ENCODE results near the gene SLF2.
A peak's percentile ranks its signal among the peaks of the same experiment; 100 is the strongest.

SLF2 gene

GRCh38 chr10:100982916-100983830 is 70.4 kb downstream of the SLF2 start:
- no peak for DNase-seq

- no peak for DNase-seq
Measured at GRCh38 chr10:100983868-100984671, 71.3 kb downstream of the SLF2 start.

GRCh38 chr10:100984672-100985177 is 72.0 kb downstream of the SLF2 start:
- no peak for DNase-seq

GRCh38 chr10:100985336-100985735 is 72.6 kb downstream of the SLF2 start:
- DNase-seq = no peak

- no peak for DNase-seq
Measured at GRCh38 chr10:100986623-100986951, 73.8 kb downstream of the SLF2 start.

- peak in 1 of 2 experiments; percentile 65 for DNase-seq
Measured at GRCh38 chr10:100986952-100987684, 74.4 kb downstream of the SLF2 start, which contains the start of the genes MRPL43 and TWNK. MRPL43 (minus strand) TSS chr10:100987497; CDS start chr10:100987443, 54 bp downstream. TWNK (plus strand) TSS chr10:100987543; CDS start chr10:100988211, 668 bp downstream.

GRCh38 chr10:100987685-100988049 is 74.9 kb downstream of the SLF2 start:
- DNase-seq = no peak

GRCh38 chr10:100988166-100988565 is 75.4 kb downstream of the SLF2 start:
- no peak for DNase-seq

- DNase-seq = no peak
Measured at GRCh38 chr10:100989088-100989487, 76.3 kb downstream of the SLF2 start.

GRCh38 chr10:100993986-100994708 is 81.4 kb downstream of the SLF2 start:
- peak in 1 of 2 experiments; percentile 32 for DNase-seq

GRCh38 chr10:100995181-100995580 is 82.4 kb downstream of the SLF2 start:
- DNase-seq = no peak

- no peak for DNase-seq
Measured at GRCh38 chr10:100996678-100997359, 84.1 kb downstream of the SLF2 start.

GRCh38 chr10:100997360-100998182 is 84.8 kb downstream of the SLF2 start:
- DNase-seq = peak; percentile 35 to 63

- peak in 1 of 2 experiments; percentile 44 for DNase-seq
Measured at GRCh38 chr10:100998183-100998990, 85.6 kb downstream of the SLF2 start.

GRCh38 chr10:100998991-100999741 is 86.4 kb downstream of the SLF2 start:
- peak in 1 of 2 experiments; percentile 43 for DNase-seq

GRCh38 chr10:100999742-101000126 is 87.0 kb downstream of the SLF2 start, which contains the start of gene LZTS2:
LZTS2 (plus strand) TSS chr10:100999808; CDS start chr10:101002539, 2,731 bp downstream.
- no peak for DNase-seq

- DNase-seq = no peak
Measured at GRCh38 chr10:101000127-101000914, 87.6 kb downstream of the SLF2 start.
